Measurements from ENCODE around the gene ARMC8.

The ARMC8 gene

DNA sequence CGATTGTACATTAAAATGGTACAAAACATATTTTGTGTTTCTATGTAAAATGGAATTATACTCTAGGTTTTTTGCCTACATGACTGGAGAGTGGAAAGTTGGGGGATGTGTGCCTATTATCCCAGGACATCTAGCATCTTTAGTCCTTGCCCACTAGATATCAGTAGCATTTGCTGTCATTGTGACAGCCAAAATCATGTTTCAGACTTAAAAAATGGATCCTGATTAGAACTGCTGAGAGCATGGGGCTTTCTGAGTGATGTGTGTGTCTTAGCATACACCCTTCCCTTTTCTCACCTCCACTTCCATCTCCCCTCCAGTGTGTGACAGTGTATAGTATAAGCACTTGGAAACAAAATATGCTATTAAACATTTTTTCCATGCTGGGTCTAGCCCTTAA lies 13.3 kb downstream of the ARMC8 start:
- DNase-seq (ENCODE audit: low read depth), result no peak

DNA sequence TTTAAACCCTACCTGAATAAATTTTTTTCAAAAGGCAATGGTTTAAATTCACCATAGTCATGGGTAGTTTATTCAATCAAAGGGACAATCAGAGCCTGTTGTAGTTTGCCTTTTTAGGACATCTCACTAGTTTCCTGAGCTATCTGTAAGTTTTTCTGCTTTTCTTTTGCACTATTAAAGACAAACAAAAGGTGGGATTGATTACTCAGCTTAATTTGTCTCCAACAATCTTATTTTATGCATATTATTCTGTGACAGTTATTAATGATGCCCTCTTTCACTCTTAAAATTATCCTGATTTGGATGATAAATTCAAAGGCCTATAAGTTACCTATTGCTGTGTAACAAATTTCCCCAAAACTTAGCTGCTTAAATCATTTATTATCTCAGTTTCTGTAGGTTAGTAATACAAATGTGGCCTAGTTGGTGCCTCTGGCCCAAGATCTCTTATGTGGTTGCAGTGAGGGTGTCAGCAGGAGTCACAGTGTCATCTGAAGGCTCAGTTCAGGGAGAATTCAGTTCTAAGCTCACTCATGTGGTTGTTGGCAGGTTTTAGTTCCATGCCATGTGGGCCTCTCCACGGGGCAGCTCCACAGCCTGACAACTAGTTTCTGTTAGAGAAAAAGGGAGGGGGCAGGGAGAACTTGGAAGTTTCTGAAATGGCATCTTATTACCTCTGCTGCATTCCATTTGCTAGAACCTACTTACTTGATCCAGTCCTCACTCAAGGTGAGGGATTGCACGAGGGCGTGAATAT lies 16.0 kb downstream of the ARMC8 start:
- no peak for DNase-seq (ENCODE audit: low read depth)

DNA sequence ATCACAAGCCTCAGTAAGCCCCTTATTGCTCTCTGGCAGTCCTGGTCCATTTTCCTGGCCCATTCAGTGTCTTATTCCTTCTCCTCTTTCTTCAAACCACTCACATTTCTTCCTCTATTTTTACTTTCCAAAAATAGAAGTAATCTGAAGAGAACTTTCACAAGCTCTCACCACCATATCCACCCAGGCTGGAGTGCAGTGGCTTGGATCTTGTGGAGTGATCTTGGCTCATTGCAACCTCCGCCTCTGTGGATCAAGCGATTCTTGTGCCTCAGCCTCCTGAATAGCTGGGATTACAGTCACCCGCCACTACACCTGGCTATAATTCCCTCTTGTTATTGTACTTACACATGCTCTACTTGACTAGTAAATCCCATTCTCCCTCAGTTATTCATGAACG lies 16.8 kb downstream of the ARMC8 start:
- DNase-seq (ENCODE audit: low read depth), result no peak

DNA sequence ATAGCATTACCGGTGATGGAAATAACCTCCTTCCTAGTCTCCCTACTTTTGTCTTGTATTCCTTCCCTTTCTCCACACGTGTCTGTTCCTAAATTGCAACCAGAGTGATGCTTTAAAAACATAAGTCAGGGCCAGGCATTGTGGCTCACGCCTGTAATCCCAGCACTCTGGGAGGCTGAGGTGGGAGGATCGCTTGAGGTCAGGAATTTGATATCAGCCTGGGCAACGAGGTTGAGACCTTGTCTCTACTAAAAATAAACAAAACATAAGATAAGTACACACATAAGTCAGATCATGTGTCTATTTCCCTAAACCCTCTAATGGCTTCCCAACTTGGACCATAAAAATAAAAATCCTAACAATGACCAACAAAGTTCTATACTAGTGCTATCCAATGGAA lies 18.4 kb downstream of the ARMC8 start:
- DNase-seq (ENCODE audit: low read depth), result no peak

DNA sequence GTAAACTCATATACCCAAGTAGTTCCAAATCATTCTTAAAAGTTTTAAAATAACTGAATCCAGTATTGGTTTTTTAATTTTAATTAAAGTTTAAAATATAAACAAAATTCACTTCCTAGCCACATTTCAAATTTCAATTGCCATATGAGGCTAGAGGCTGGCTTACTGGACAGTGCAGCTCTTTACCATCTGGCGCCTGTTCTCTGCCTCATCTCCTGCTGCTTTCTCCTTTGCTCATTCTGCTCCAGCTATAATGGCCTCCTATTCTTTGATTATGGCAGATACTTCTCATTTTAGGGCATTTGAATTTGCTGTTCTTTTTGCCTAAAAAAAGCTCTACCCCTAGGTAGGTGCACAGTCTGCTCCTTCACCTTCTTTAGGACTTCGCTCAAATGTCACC lies 19.1 kb downstream of the ARMC8 start:
- DNase-seq (ENCODE audit: low read depth), result no peak

DNA sequence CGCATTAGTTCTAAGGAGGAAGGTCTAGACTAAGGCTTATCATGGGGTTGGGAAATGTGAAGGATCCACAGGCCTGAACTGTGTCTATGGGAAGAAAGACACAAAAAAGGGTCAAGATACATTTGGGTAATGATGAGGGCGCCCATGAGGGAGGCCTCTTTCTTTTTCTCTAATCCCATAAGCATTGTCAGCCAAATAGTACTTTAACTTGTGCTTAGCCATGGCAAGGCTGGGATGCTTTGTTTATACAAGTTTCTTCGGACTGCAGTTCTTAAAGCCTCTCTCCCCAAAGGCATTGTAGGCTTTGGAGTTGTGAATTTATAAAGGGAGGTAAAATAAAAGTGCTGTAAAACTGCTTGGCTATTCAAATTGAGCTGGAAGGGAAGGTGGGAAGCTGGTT lies 23.4 kb downstream of the ARMC8 start:
- DNase-seq (ENCODE audit: low read depth), result no peak

DNA sequence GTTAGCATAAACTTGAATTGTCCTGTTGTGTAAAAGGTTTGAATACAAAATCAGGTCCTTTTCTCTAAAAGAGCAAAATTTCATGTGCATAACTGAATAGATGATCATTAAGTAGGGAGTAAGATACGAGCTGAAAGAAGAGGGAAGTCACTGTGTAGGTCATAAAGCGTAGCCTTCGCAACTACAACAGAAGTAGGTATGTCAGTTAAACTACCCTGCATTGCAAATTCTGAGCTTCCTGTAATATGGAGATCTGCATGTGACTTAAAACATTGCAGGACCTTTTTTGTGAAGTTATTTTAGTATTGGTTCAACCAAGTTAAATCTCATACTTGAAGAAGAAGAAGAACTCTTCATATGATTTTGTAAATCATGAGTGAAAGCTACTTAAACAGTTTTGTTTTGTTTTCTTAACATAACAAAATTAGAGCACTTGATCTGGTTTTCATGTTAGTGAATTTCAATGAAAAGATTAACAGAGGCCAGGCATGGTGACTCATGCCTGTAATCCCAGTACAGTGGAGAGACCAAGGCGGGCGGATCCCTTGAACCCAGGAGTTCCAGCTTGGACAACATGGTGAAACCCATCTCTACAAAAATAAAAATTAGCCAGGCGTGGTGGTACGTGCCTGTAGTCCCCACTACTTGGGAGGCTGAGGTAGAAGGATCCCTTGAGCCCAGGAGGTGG lies 26.4 kb downstream of the ARMC8 start:
- no peak for DNase-seq (ENCODE audit: low read depth)

DNA sequence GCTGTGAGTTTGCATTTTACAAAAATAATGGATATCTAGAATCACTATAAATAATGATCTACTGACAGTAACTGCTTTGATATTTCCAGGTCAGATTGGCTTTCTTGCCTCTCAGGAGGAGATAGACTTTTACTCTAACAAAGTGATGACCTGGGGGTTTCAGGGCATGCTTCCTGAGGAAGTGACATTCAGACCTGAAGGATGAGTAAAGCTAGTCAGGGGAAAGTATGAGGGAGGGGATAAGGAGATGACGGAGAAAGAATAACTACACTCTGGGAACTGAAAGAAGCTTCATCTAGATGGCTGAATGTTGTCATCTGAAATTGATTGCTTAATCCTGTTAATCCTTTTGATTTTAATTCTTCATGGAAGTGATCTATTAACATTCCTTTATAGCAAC lies 32.2 kb downstream of the ARMC8 start:
- no peak for DNase-seq (ENCODE audit: low read depth)

DNA sequence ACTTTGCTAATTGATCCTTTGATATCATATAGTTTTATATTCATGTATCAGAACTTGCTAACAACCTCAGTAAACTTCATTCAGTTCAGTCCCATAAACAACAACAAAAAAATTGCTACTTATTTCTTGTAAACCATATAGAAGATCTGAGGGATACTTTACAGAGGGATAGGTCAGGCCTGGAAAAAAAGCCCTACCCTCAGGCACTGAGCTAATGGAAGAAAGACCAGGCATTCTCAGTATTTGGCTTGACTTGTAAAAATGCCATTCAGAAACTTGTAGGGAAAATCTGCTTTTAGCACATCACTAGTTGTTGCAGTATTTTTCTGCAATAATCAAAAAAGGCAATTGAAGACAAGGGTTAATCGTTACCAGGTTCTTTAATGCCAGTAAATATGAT lies 33.1 kb downstream of the ARMC8 start:
- DNase-seq (ENCODE audit: low read depth), result no peak

DNA sequence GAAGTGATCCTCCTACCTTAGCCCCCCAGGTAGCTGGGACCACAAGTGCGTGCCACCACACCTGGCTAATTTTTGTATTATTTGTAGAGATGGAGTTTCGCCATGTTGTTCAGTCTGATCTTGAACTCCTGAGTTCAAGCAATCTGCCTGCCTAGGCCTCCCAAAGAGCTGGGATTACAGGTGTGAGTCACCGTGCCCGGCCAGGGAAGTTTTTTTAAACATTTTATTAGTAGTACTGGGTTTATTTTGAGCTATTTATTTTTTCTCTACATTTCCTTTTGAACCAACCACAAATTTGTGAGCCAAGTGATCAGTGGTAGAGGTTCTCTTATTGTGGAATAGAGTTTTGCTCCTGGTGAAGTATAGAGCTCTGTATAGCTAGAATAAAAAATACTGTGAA lies 33.7 kb downstream of the ARMC8 start:
- no peak for DNase-seq (ENCODE audit: low read depth)

DNA sequence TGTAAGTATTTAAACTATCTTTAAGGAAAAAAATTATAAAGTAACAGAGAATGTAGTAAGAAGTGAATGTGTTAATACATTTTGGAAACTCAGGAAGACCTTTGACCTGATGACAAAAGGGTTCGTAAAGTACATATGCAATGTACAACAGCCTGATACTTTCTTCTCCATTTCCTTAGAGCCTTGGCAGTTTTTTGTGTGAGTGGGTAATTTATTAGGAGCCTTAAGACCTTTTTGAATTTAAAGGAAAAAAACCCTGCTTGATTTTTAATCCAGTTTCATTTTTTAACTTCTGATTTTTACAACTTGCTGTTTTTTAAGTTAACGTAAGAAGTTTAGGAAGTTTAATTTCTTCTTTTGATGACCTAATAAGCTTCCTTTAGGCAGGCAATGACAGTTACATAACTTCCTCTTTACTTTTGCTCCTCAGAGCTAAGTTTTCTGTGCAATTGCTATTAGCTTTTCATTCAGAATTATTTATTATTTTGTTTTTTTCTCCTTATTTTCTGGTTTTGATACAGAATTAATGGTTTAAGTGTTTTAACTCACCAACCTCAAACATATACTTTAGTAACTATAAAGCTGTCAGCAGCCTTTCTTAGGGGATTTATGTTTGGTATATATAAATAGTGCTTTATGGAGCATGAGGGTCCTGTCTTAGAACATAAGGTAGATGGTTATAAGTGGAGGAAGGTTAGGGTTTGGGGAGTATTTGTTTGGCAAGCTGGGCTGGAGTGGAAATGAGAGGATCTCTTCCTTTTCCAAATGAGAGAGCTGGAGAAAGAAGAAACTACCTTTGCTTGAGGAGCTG lies 35.2 kb downstream of the ARMC8 start:
- no peak for DNase-seq (ENCODE audit: low read depth)

DNA sequence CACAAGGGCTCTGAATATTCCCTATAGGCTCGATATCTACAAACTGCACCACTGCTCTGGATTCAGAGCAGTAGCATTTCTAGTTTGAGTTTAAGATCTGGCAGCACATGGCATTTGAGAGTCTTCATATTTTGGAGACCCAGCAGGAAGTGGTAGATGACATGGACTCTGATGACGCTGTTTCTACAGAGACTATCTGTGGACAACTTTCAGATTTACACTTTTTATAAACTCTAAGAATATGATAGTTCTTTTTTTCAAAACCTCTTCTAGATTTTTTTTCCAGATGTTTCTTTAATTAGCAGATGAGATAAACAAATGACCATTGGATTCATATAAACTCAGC lies 35.8 kb downstream of the ARMC8 start:
- no peak for DNase-seq (ENCODE audit: low read depth)

DNA sequence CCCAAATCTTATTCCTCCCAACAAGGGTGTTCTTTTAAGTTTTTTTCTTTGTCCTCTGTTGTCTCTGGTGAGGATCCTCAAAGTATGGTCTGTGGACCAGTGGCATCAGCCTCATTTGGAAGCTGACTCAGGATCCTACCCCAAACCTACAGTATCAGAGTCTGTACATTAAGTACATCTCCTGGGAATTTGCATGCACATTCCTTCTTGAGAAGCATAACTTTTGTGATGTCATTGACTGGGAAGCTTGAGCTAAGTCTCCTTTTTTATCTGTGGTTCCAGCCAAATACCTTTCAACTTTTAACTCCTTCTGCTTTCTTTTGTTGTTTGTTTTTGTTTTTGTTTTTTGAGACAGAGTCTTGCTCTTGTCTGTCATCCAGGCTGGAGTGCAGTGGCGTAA lies 40.5 kb downstream of the ARMC8 start:
- DNase-seq (ENCODE audit: low read depth), result peak; percentile 6

DNA sequence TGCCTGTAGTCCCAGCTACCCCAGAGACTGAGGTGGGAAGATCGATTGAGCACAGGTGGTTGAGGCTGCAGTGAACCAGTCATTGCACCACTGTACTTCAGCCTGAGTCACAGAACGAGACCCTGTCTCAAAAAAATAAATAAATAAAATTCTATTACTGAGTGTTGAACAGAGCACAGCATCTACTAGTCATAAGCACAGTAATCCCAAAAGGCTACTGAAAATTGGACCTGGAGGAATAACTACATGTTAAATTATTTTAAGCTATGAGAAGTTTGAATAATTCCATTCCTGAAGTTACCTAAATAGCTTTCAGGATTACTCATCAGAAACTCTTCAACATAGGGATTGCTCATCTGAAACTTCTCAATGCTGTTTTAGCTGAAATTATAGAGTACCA lies 43.4 kb downstream of the ARMC8 start:
- no peak for DNase-seq (ENCODE audit: low read depth)

DNA sequence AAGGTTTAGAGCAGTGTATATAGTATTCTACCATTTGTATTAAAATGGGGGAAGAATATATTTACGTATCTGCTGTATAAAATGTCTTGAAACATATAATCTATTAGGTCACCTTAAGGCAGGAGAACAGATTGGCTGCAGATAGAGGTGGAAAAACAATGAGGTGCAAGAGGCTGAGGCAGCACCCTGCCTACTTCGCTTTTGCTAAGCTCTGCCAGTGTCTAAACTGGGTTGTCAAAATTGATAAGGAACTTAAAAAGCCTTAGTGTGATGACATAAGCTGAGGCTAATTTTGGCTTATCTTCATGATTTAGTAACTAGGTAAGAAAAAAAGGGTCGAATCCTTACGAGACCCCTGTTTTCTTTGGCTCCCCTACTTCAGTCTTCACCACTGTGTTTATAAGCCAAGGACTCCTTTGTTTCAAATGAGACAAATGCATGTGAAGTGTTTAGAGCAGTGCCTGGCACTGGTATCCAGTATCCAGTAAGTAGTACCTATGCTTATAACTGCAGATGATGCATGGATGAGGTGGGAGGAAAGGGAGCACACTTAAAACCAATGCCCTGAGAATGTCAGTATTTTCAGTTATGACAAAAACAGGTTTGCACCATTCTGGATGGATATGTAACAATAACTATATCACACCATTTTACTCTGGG lies 45.7 kb downstream of the ARMC8 start:
- no peak for DNase-seq (ENCODE audit: low read depth)

DNA sequence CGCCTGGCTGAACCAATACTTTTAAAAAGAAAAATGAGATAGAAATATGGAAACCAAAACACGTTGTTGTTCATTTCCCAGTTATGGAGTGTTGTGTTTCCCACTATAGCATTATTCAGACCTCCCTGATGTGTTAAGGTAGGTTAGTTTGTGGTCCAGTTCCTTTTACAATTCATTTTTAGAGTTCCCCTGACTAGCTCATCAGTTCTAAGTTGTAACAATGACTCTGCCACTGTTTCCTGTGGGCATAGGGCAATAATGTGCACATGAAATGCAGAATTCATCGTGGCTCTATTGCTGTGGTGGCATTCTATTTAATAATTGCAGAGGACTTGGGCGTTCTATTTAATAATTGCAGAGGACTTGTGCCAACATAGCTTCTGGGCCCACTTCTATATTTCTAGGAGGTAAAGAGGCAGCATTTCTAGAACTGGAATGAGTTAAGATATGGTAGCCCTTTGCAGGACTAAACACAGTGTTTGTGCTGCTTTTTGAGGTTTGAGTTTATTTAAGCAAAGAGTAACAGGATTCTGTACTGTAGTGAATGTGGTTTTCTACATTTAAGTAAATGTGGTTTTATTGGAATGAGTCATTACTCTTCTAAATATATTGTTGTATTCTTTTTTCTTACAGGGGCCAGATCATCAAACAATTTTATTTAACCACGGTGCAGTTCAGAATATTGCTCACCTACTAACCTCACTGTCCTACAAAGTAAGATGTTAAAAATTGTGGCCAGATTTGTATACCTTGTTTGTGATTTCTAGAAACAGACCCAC lies 47.5 kb downstream of the ARMC8 start:
- DNase-seq (ENCODE audit: low read depth), result no peak

DNA sequence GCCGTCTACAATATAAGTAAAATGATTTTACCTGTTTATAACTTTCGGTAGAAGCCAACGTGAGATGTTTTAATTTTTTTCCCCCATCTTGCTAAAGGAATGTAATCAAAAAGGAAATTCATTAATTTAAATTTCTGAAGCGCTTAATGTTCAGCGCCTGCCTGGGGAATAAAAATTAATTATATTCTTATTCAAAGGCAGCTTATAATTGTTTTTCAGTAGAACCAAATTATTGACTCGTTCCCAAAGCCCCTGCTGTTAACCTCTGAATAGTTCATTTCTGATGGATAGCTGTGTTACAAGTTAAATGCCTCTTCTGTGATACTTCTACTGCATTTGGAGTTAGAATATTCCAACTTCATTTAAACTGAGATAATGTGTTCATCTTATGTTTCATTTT lies 51.6 kb downstream of the ARMC8 start:
- DNase-seq (ENCODE audit: low read depth), result no peak

DNA sequence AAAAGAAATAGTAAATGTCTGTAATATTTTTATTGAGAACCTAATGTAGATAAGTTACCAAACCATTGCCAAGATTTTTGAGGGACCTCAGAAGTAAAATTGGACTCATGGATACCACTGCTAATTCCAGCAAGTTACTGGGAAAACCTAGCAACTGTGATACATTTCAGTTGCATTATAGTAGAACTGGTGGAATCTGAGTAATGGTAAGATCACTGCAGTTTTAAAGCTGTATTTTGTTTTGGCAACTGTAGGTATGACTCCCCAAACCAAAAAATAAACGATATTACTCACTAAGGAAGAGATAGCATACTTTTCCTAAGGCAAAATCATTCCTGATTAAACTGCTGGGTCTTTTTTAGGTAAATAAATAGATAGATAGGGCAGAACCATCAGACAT lies 54.0 kb downstream of the ARMC8 start:
- no peak for DNase-seq (ENCODE audit: low read depth)

DNA sequence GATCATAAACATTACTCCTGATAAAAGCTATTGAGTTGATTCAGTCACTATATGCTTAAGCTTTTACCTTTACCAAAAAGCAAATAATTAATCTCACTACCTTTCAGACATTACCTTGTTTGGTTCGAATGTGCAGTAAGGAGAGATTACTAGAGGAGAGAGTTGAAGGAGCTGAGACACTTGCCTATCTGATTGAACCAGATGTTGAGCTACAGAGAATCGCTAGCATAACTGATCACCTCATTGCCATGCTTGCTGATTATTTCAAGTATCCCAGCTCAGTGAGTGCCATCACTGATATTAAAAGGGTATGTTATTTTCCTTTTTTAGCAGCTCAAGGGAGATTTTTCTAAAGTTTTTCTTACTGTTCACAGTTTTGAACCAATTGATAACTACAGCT lies 54.6 kb downstream of the ARMC8 start:
- DNase-seq (ENCODE audit: low read depth), result no peak

DNA sequence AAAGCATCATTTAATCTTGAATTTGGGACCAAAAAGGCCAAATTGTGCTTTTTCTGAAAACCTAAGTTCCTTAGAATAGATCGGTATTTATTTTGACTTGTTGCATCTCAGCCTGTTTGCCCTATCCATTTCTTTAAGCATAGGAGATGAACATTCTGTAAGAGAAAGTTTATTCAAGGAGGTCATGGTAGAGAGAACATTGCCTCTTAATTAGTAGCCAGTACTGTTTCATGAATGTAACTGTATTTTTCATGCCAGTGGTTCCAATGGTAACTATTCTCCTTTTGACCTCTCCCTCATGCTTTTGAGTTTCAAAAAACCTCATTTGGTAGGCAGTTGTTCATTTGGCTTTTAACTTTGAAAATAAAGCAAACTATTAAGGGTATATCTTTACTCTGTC lies 55.4 kb downstream of the ARMC8 start:
- DNase-seq (ENCODE audit: low read depth), result no peak

DNA sequence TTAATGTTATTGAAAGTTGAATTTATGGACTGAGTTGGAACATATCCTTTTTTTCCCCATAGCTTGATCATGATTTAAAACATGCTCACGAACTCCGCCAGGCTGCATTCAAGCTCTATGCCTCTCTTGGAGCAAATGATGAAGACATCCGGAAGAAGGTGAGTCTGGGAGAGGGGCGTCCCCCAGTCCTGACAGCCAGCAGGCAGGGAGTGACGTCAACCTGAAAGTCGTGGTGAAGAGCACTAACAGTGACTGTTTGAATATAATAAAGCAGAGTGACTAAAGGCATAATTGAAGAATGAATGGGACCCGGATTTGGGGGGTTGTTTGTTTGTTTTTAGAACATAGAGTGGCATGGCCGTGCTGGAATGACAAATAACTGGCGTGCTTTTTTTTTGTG lies 57.9 kb downstream of the ARMC8 start:
- no peak for DNase-seq (ENCODE audit: low read depth)

DNA sequence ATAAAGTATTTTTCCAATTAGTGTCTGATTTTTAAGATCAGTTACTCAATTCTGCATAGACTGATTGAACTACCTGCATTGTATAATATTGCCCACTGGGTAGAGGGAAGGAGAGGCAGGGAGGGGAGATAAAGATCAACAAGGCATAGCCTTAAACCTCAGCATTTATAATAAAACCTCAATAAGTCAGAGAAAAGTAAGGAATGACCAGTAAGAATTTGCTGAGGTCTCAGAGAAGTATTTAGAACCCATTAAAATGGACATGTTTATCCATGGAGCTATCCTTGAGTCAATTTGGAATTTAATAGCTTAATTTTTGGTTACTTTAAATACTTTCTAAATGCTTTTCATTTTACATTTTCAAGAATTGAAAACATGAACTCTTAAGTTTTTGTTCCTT lies 62.5 kb downstream of the ARMC8 start:
- DNase-seq (ENCODE audit: low read depth), result no peak

Measured in fibroblast of the conjunctiva (primary cell).